GM12864 (cell line): Measurements from ENCODE around the gene JARID2.

Experiments used
- DNase-seq: peaks from one replicate; pipeline ENCODE4 v3.0.0-alpha.2; 2011; ENCODE audit warnings: low read depth
- H3K4me3 ChIP-seq: 2 replicates; pipeline ENCODE4 v1.5.1; 2011; ENCODE audit warnings: mild to moderate bottlenecking, low read depth, low read length, control low read depth
- TF ChIP-seq, protein P1 (sequence below): IDR thresholded peaks from 2 replicates; pipeline ENCODE4 v1.5.1; 2011; ENCODE audit warnings: low read depth, mild to moderate bottlenecking, moderate library complexity, low read length, control low read depth, inconsistent platforms; ENCODE audit errors: missing control alignments

JARID2 gene

DNA sequence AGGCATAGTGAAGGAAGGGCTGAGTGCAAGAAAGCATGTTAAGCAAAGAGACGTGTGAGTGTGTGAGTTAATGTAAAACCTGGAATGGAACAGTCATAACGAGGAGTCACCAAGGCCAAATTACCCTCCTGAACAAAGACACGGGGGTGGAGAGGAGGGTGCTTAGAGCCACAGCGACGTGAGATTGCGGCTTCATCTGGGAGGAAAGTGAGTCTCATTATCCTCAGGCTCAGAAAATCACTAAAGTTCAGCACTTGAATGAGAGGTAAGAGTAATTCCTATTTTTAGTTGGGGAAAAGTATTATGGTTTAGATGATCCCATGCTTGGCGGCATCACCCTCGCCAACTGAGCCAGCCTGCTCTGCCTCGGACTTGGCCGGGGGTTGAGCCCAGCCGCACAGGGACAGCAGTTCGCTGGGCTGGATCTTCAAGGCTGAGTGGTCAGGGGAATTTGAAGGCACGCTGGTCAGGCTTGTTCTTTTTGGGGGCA lies 280.4 kb downstream of the JARID2 start:
- peak overlapping the region; percentile 24 for H3K4me3 ChIP-seq
- TF ChIP-seq, protein P1, sequence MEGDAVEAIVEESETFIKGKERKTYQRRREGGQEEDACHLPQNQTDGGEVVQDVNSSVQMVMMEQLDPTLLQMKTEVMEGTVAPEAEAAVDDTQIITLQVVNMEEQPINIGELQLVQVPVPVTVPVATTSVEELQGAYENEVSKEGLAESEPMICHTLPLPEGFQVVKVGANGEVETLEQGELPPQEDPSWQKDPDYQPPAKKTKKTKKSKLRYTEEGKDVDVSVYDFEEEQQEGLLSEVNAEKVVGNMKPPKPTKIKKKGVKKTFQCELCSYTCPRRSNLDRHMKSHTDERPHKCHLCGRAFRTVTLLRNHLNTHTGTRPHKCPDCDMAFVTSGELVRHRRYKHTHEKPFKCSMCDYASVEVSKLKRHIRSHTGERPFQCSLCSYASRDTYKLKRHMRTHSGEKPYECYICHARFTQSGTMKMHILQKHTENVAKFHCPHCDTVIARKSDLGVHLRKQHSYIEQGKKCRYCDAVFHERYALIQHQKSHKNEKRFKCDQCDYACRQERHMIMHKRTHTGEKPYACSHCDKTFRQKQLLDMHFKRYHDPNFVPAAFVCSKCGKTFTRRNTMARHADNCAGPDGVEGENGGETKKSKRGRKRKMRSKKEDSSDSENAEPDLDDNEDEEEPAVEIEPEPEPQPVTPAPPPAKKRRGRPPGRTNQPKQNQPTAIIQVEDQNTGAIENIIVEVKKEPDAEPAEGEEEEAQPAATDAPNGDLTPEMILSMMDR = no peak
- peak; percentile 43 for DNase-seq

DNA sequence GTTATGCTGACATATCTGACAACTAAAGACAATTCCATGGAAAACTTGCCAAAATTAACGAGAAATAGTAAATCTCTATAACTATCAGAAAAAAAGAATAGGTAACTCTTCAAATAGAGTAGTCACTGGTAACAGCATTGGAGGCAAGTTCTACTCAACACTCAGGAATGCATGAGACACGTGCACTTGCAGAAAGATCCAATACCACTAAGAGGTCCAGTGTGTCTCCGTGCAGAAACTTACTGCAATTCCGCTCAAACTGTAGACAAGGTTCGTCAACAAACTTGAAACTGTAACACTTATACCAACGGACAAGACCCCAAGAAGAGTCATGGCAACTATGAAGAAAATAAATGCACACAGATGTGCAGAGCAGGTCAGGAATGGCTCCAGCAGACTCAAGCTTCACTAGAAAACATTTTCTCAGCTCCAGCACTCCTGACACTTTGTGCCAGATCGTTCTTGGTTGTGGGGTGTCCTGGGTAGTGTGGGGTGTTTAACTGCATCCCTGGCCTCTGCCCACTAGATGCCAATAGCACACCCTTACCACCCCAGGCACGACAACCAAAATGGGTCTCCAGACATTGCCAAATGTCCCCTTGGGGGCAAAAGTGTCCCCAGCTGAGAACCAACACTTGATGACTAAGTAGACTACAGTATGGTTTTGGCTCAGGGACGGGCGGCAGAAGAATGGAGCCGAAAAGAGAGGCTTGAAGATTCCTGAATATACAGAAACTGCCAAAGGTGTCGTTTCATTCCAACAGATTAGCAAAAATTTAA lies 282.2 kb downstream of the JARID2 start:
- no peak overlapping the region for H3K4me3 ChIP-seq
- TF ChIP-seq, protein P1 = no peak
- DNase-seq = no peak

GRCh38 chr6:15528870-15529269 lies 283.0 kb downstream of the JARID2 start:
- TF ChIP-seq, protein P1 = no peak
- no peak for DNase-seq
- H3K4me3 ChIP-seq = no peak overlapping the region

- H3K4me3 ChIP-seq = no peak overlapping the region
- DNase-seq = no peak
- TF ChIP-seq, protein P1 = no peak
These were observed 284.5 kb downstream of the JARID2 start for GRCh38 chr6:15530411-15530810.

DNA sequence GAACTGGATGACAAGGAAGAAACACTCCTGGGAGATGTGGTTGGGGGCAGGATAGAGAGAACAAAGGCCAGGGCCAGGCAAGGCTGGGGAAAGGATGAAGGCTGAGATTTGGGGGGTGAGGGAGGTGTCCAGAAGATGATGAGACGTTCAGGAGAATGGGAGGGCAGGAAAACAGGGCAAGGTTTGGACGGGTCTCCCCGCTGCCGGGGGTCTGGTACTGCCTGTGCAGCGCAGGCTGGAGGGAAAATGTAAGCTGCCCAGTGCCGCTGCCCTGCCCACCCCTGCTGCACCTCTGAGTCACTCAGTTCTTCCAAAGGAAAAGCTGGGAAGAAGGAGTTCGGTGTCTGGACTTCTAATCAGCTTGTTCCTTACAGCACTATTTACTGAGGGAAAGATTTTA lies 286.1 kb downstream of the JARID2 start:
- TF ChIP-seq, protein P1 = no peak
- H3K4me3 ChIP-seq = no peak overlapping the region
- DNase-seq = no peak

DNA sequence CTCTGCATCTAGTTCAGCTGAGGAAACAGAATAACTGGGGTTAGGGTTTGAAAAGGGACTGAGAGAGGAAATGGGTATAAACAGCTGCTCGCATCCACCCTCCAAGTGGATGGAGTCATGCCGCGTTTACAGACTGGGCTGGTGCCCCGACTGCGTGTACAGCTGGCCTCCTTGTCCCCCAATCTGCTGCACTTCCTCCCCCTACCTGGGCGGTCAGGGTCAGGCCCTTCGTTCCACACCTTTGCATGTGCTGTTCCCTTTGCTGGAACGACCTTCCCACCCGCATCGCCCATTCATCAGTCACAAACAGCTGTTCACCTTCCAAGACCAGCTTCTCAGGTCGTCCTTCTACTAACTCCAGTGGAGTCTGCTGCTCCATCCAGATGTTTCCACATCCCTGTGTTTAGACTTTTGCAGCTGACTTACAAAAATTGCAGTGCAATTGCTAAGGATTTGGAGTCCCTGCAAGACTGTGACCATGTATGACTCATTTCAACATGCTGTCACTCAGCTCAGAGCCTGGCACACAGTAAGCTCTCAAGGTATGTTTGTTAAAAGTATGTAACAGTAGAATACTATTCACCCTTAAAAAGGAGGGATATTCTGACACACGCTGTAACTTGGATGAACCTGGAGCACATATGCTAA lies 287.6 kb downstream of the JARID2 start:
- TF ChIP-seq, protein P1 = no peak
- DNase-seq = no peak
- no peak overlapping the region for H3K4me3 ChIP-seq
